ENCODE measurements around the gene TBC1D9B. TPM values are rescaled to one million over a fixed set of nuclear protein-coding genes. Genes with fewer than 3 reads are reported as not detected.

Gene TBC1D9B
- total RNA-seq, 1 experiment from 2014 or later: 127 TPM

- BruUV-seq (replicated peaks): no TSS peak
- CTCF ChIA-PET: interaction anchor here (0.7 kb wide), 1 partner anchor 1594 kb away, joined by 3 read pairs; no protein-coding TSS in a partner anchor
- RAD21 ChIA-PET (ENCODE audit: low non-redundant PET in 1 of 2, low total read pairs in 2 of 2, uncharacterized antibody in 2 of 2, unreplicated experiment in 2 of 2): no interaction called here
Observed at GRCh38 chr5:179875741-179876609, 31.7 kb downstream of the TBC1D9B start.

More at GRCh38 chr5:179875741-179876609, 31.7 kb downstream of the TBC1D9B start:
- Histone ChIP-seq H3K9me2 (ENCODE audit: insufficient read depth) (no peaks in the 10 kb centered on the region), H2AFZ (ENCODE audit: low read depth, low read length, poor library complexity, severe bottlenecking) (no peak overlapping the region), H3K27me3 (ENCODE audit: insufficient read depth, low read length) (no peaks in the 10 kb centered on the region), H4K20me1 (ENCODE audit: insufficient read depth) (no peaks in the 10 kb centered on the region), H3K79me2 (ENCODE audit: insufficient read depth, low read length) (no peaks in the 10 kb centered on the region), H3K4me2 (ENCODE audit: low read length) (no peak overlapping the region), H3K27ac (ENCODE audit: low read depth, low read length) (no peak overlapping the region), H3K4me1 (ENCODE audit: control insufficient read depth in 1 of 2, insufficient read depth in 2 of 2, low read length in 2 of 2) (no peaks in the 10 kb centered on the region), H3K4me3 (replicated peaks in 1 of 2; ENCODE audit: low read depth in 1 of 2, low read length in 2 of 2) (no peak overlapping the region), H3K36me3 (ENCODE audit: control insufficient read depth in 1 of 2, insufficient read depth in 2 of 2, low read length in 2 of 2) (peaks cover 33 to 35% of the 10 kb centered on the region in 2 experiments), H3K9ac (ENCODE audit: low read length) (no peak overlapping the region), H3K9me3 (ENCODE audit: control insufficient read depth in 1 of 2, insufficient read depth in 1 of 2, low read depth in 1 of 2, low read length in 2 of 2) (no peaks in the 10 kb centered on the region)
- ATAC-seq (no peak), DNase-seq (ENCODE audit: low read depth, low spot score) (no peak)
- intact Hi-C loops (cut with micrococcal nuclease): no loop called here
- POLR2A ChIA-PET: no interaction called here
- TF ChIP-seq JUND (IDR thresholded peaks at IDR 0.05) (no peak), ZNF274 (IDR thresholded peaks at IDR 0.05; ENCODE audit: low read depth, low read length) (no peak), POLR2AphosphoS5 (IDR thresholded peaks at IDR 0.05; ENCODE audit: low read depth, low read length) (no peak), ZFX (IDR thresholded peaks at IDR 0.05) (no peak), POLR2A (IDR thresholded peaks at IDR 0.05; ENCODE audit: borderline replicate concordance, extremely low read depth, insufficient read depth, insufficient read length) (no peak), ZBTB33 (IDR thresholded peaks at IDR 0.05; ENCODE audit: extremely low read depth, insufficient replicate concordance, low read length) (no peak), REST (IDR thresholded peaks at IDR 0.05; ENCODE audit: low read depth) (no peak), CTCF (IDR thresholded peaks at IDR 0.05 in 2 of 3, conservative IDR thresholded peaks at IDR 0.05 in 1 of 3; ENCODE audit: borderline replicate concordance in 1 of 3, insufficient read depth in 1 of 3, low read depth in 2 of 3, low read length in 2 of 3) (no peak), ATF3 (IDR thresholded peaks at IDR 0.05) (no peak)

Measured in HCT116 (cell line).